ENCODE results near the gene NR2F1. TPM values are rescaled to one million over a fixed set of nuclear protein-coding genes. Genes with fewer than 3 reads are reported as not detected.
A peak's percentile ranks its signal among the peaks of the same experiment; 100 is the strongest.

NR2F1 gene
- total and polyA plus RNA-seq, 10 donors: 2.0 to 28.8 (median 11.7) TPM

DNA sequence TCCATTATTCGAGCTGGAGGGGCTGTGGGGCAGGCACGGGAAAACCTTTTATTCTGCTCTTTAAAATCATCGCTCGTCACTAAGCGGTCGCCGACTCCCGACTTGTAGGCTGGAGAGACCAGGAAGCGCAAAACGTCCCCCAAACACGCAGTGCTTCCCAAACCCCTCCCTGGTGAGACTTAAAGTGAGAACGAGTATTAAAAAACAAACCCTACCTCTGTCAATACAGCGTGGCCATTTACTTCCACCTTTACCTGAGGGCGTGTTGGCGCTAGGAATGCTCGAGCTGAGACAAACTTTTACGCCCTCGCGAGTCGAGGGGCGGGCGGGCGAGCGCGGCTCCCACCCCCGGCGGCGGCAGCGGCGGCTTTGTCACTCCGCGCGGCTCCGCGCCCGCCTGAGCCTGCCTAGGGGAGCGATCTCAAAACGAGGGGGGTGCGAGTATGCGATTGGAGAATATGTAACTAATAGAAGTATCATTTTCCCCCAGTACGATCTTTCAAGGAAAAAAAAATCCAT is 2.0 kb upstream of the NR2F1 start, which contains the start of gene NR2F1-AS1:
TSS of gene NR2F1-AS1 (minus strand) at position 293 of the 519 bp plus-strand sequence.
- Histone ChIP-seq H3K27me3 (replicated peaks in 1 of 7) (peaks cover 13 to 97% (median 74%) of the 10 kb centered on the region in 7 donors), H3K36me3 (no peaks in the 10 kb centered on the region), H3K27ac (peak within 1 kb of the TSS; percentile 57 to 86 (median 80)), H3K4me1 (peaks cover 18 to 68% (median 53%) of the 10 kb centered on the region in 6 donors), H3K4me3 (peak within 1 kb of the TSS; percentile 47 to 72 (median 56)), H3K9me3 (no peaks in the 10 kb centered on the region)
- 3 to 5% (median 3%) methylated on average over 41 of the region's 41 CpGs for WGBS, 5 donors
- TF ChIP-seq POLR2AphosphoS5 (IDR thresholded peaks at IDR 0.05) (no peak), POLR2A (IDR thresholded peaks at IDR 0.05) (no peak)
- TF ChIP-seq, protein P1, sequence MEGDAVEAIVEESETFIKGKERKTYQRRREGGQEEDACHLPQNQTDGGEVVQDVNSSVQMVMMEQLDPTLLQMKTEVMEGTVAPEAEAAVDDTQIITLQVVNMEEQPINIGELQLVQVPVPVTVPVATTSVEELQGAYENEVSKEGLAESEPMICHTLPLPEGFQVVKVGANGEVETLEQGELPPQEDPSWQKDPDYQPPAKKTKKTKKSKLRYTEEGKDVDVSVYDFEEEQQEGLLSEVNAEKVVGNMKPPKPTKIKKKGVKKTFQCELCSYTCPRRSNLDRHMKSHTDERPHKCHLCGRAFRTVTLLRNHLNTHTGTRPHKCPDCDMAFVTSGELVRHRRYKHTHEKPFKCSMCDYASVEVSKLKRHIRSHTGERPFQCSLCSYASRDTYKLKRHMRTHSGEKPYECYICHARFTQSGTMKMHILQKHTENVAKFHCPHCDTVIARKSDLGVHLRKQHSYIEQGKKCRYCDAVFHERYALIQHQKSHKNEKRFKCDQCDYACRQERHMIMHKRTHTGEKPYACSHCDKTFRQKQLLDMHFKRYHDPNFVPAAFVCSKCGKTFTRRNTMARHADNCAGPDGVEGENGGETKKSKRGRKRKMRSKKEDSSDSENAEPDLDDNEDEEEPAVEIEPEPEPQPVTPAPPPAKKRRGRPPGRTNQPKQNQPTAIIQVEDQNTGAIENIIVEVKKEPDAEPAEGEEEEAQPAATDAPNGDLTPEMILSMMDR (IDR thresholded peaks at IDR 0.05 in 8 of 11, conservative IDR thresholded peaks at IDR 0.05 in 3 of 11): no peak
- no peak for DNase-seq
- intact Hi-C loops (cut with DNase I; ENCODE audit: low total_unique reads): no loop called here

DNA sequence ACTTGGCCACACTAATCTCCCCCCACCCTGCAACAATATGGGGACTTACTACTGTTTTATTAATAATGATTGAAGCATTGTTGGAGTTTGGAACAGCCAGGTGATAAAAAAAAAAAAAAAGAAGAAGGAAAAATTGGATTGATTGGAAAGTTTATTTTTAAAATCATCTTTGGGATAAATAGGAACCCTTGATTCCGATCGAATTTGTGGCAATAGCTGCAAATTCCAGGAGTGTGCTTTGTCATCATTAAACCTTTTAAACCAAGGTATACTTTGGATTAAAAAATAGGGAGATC is 907 bp upstream of the NR2F1 start:
- whole genome bisulfite sequencing, 5 donors: 2 to 6% (median 2%) methylated on average over 2 of the region's 2 CpGs
- no peak for DNase-seq
- peak overlapping the region in 4 of 8 donors; percentile 20 to 84 (median 53) for H3K27ac ChIP-seq
- no peaks in the 10 kb centered on the region for H3K36me3 ChIP-seq
- peaks cover 18 to 70% (median 50%) of the 10 kb centered on the region in 6 donors for H3K4me1 ChIP-seq
- intact Hi-C loops (cut with DNase I; ENCODE audit: low total_unique reads): no loop called here
- TF ChIP-seq, protein P1 (IDR thresholded peaks at IDR 0.05 in 8 of 11, conservative IDR thresholded peaks at IDR 0.05 in 3 of 11): no peak
- no peak for TF ChIP-seq POLR2A (IDR thresholded peaks at IDR 0.05)
- no peak for TF ChIP-seq POLR2AphosphoS5 (IDR thresholded peaks at IDR 0.05)
- H3K27me3 ChIP-seq (replicated peaks in 1 of 7): peaks cover 15 to 98% (median 77%) of the 10 kb centered on the region in 7 donors
- no peaks in the 10 kb centered on the region for H3K9me3 ChIP-seq
- H3K4me3 ChIP-seq: peak overlapping the region in 5 of 8 donors; percentile 9 to 72 (median 57)

DNA sequence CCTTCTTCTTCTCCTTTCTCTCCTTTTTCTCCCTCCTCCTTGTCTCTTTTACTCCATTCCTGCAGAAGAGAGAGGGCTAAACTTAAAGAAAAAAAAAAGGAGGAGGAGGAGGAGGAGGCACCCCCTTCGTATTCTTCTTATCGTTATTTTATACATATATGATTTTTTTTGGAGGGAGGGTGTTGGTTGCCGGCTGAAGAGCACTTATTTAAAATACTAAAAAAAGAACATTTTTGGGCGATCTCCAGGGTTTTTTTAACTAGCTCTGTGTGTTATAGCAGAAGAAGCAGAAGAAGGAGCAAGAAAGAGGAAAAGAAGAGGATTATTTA is 381 bp downstream of the NR2F1 start:
- Histone ChIP-seq H3K27ac (peak overlapping the region in 7 of 8 donors; percentile 29 to 84 (median 62)), H3K4me3 (peak overlapping the region; percentile 28 to 72 (median 50)), H3K36me3 (peaks cover 0 to 6% (median 0%) of the 10 kb centered on the region in 6 donors), H3K9me3 (peaks cover 0 to 9% (median 0%) of the 10 kb centered on the region in 8 donors), H3K27me3 (replicated peaks in 1 of 7) (peaks cover 15 to 98% (median 82%) of the 10 kb centered on the region in 7 donors), H3K4me1 (peaks cover 18 to 74% (median 53%) of the 10 kb centered on the region in 6 donors)
- 3 to 9% (median 6%) methylated on average over 4 of the region's 4 CpGs for WGBS, 5 donors
- no peak for DNase-seq
- TF ChIP-seq POLR2AphosphoS5 (IDR thresholded peaks at IDR 0.05): no peak
- TF ChIP-seq POLR2A (IDR thresholded peaks at IDR 0.05): no peak
- TF ChIP-seq, protein P1 (IDR thresholded peaks at IDR 0.05 in 8 of 11, conservative IDR thresholded peaks at IDR 0.05 in 3 of 11): no peak
- intact Hi-C loops (cut with DNase I; ENCODE audit: low total_unique reads): no loop called here

DNA sequence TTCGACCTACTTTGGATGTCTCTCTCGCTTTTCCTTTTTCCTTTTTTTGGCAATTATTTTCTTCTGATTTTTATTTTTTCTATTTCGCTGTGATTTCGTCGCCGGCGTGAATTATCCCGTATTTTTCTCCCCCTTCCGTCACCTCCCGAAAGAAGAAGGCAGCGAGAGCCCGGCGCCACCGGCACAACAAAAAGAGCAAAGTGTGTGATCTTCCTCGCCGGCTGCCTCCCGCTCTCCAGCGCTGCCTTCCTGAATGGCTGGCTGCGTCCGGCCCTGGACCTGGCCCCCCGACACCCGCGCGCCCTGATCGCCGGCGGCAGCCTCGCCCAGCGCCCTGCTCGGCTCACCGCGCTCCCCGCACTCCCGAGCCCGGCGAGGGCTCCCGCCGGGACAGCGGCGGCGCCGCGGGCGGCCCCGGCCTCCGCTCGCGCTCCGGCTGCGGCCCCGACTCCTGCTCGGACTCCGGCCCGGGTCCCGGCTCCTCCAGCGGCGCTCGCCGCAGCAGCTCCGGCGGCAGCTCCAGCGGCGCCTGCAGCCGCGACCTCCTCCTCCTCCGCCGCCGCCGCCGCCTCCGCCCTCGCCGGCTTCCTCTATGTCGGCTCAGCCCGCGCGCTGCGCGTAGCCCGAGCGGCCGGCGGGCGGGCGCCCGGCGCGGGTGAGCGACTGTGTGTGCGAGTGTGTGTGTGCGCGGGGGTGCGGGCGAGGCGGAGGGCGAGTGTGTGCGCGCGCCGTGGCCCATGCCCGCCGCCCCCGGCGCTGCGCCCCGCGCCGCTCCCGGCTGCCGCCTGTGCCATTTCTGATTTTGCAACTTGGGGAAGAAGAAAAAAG is 960 bp downstream of the NR2F1 start:
- H3K27ac ChIP-seq: peak overlapping the region in 7 of 8 donors; percentile 29 to 84 (median 62)
- peak; percentile 88 for DNase-seq
- intact Hi-C loops (cut with DNase I; ENCODE audit: low total_unique reads): no loop called here

More for the DNA sequence above, 960 bp downstream of the NR2F1 start:
- Histone ChIP-seq H3K36me3 (peaks cover 0 to 6% (median 0%) of the 10 kb centered on the region in 6 donors), H3K27me3 (replicated peaks in 1 of 7) (peaks cover 15 to 98% (median 81%) of the 10 kb centered on the region in 7 donors), H3K9me3 (peaks cover 0 to 9% (median 0%) of the 10 kb centered on the region in 8 donors), H3K4me3 (peak overlapping the region; percentile 33 to 72 (median 50)), H3K4me1 (peaks cover 13 to 68% (median 48%) of the 10 kb centered on the region in 6 donors)
- WGBS, 5 donors: 1 to 4% (median 1%) methylated on average over 94 to 110 of the region's 110 CpGs
- no peak for TF ChIP-seq POLR2A (IDR thresholded peaks at IDR 0.05)
- TF ChIP-seq POLR2AphosphoS5 (IDR thresholded peaks at IDR 0.05): peak in 2 of 3 donors; percentile 25 to 27
- TF ChIP-seq, protein P1 (IDR thresholded peaks at IDR 0.05 in 8 of 11, conservative IDR thresholded peaks at IDR 0.05 in 3 of 11): no peak
